Measurements from ENCODE around the gene ALDH1L2. TPM values are rescaled to one million over a fixed set of nuclear protein-coding genes. Genes with fewer than 3 reads are reported as not detected.

ALDH1L2 gene
- total and polyA plus RNA-seq, 10 donors, result 0.07 to 10.4 (median 3.2) TPM

GRCh38 chr12:105083551-105084105 is 630 bp downstream of the ALDH1L2 start:
- peak overlapping the region; percentile 8 to 71 (median 46) for H3K4me3 ChIP-seq
- intact Hi-C loops (cut with DNase I; ENCODE audit: low total_unique reads), result no loop called here
- peaks cover 0 to 6% (median 0%) of the 10 kb centered on the region in 8 donors for H3K9me3 ChIP-seq
- DNase-seq, result peak; percentile 66
- WGBS, 5 donors, result 13 to 18% (median 14%) methylated on average over 18 of the region's 18 CpGs
- H3K27ac ChIP-seq, result peak overlapping the region in 2 of 8 donors; percentile 28 to 36
- peaks cover 0 to 27% (median 12%) of the 10 kb centered on the region in 7 donors for H3K27me3 ChIP-seq (replicated peaks in 1 of 7)
- H3K4me1 ChIP-seq, result peaks cover 8 to 19% (median 13%) of the 10 kb centered on the region in 6 donors
- no peaks in the 10 kb centered on the region for H3K36me3 ChIP-seq
- TF ChIP-seq POLR2A (IDR thresholded peaks at IDR 0.05), result no peak

GRCh38 chr12:105083031-105083430 is 1.2 kb downstream of the ALDH1L2 start:
- H3K36me3 ChIP-seq, result no peaks in the 10 kb centered on the region
- intact Hi-C loops (cut with DNase I; ENCODE audit: low total_unique reads), result no loop called here
- peaks cover 0 to 6% (median 0%) of the 10 kb centered on the region in 8 donors for H3K9me3 ChIP-seq
- peaks cover 0 to 27% (median 12%) of the 10 kb centered on the region in 7 donors for H3K27me3 ChIP-seq (replicated peaks in 1 of 7)
- TF ChIP-seq CTCF (IDR thresholded peaks at IDR 0.05 in 8 of 11, conservative IDR thresholded peaks at IDR 0.05 in 3 of 11) (no peak), POLR2AphosphoS5 (IDR thresholded peaks at IDR 0.05) (no peak), POLR2A (IDR thresholded peaks at IDR 0.05) (no peak)
- 72 to 76% (median 75%) methylated on average over 5 of the region's 5 CpGs for WGBS, 5 donors
- H3K27ac ChIP-seq, result no peak overlapping the region
- peaks cover 8 to 19% (median 13%) of the 10 kb centered on the region in 6 donors for H3K4me1 ChIP-seq
- no peak for DNase-seq
- peak overlapping the region in 1 of 8 donors; percentile 71 for H3K4me3 ChIP-seq

GRCh38 chr12:105078712-105079570 is 5.3 kb downstream of the ALDH1L2 start:
- DNase-seq, result no peak
- H3K9me3 ChIP-seq, result no peaks in the 10 kb centered on the region
- intact Hi-C loops (cut with DNase I; ENCODE audit: low total_unique reads), result no loop called here
- H3K27me3 ChIP-seq (replicated peaks in 1 of 7), result peaks cover 0 to 14% (median 5%) of the 10 kb centered on the region in 7 donors
- H3K4me1 ChIP-seq, result peaks cover 6 to 10% (median 7%) of the 10 kb centered on the region in 6 donors
- WGBS, 5 donors, result 81 to 94% (median 88%) methylated on average over 11 of the region's 11 CpGs
- H3K27ac ChIP-seq, result no peak overlapping the region
- no peaks in the 10 kb centered on the region for H3K36me3 ChIP-seq
- no peak overlapping the region for H3K4me3 ChIP-seq
- TF ChIP-seq POLR2AphosphoS5 (IDR thresholded peaks at IDR 0.05), result no peak
- no peak for TF ChIP-seq CTCF (IDR thresholded peaks at IDR 0.05 in 8 of 11, conservative IDR thresholded peaks at IDR 0.05 in 3 of 11)
- no peak for TF ChIP-seq POLR2A (IDR thresholded peaks at IDR 0.05)

- no peak overlapping the region for H3K4me3 ChIP-seq
- no peaks in the 10 kb centered on the region for H3K27me3 ChIP-seq (replicated peaks in 1 of 7)
- no peaks in the 10 kb centered on the region for H3K4me1 ChIP-seq
- TF ChIP-seq POLR2A (IDR thresholded peaks at IDR 0.05) (no peak), POLR2AphosphoS5 (IDR thresholded peaks at IDR 0.05) (no peak), CTCF (IDR thresholded peaks at IDR 0.05 in 8 of 11, conservative IDR thresholded peaks at IDR 0.05 in 3 of 11) (no peak)
- 90 to 98% (median 92%) methylated on average over 5 to 7 of the region's 7 CpGs for WGBS, 5 donors
- no peak overlapping the region for H3K27ac ChIP-seq
- H3K36me3 ChIP-seq, result no peaks in the 10 kb centered on the region
- no peak for DNase-seq
- intact Hi-C loops (cut with DNase I; ENCODE audit: low total_unique reads), result no loop called here
- H3K9me3 ChIP-seq, result no peaks in the 10 kb centered on the region
These were observed 6.8 kb downstream of the ALDH1L2 start for GRCh38 chr12:105077435-105077834.
